Fibroblast of the aortic adventitia (primary cell): Measurements from ENCODE around the gene FGF12. TPM values are rescaled to one million over a fixed set of nuclear protein-coding genes. Genes with fewer than 3 reads are reported as not detected.
"Not testable (repeated sequence)": the region's sequence is repeated elsewhere in the genome, so short reads cannot be mapped to it uniquely, and the experiment has no call there.

Source experiments
- DNase-seq: peaks from one replicate; pipeline ENCODE4 v3.0.0-alpha.2; 2010; ENCODE audit warnings: low read depth
- H3K4me3 ChIP-seq: 2 replicates; pipeline ENCODE4 v1.5.1; 2011; ENCODE audit warnings: low read depth, mild to moderate bottlenecking, control low read depth, low read length, moderate library complexity
- total RNA-seq: library from RNA; depleted of rRNA; stranded (reverse); fragments of >200 nt; gene quantifications from 2 replicates; pipeline ENCODE4 v1.2.3, GENCODE V29; 2012; ENCODE audit warnings: low replicate concordance
- TF ChIP-seq, protein P1 (sequence below): IDR thresholded peaks from 2 replicates; pipeline ENCODE4 v1.5.1; 2011; ENCODE audit warnings: mild to moderate bottlenecking, low read length, control low read depth, inconsistent platforms; ENCODE audit not compliant: insufficient read depth

The FGF12 gene
- total RNA-seq, 1 donor, result 0.36 TPM

DNA sequence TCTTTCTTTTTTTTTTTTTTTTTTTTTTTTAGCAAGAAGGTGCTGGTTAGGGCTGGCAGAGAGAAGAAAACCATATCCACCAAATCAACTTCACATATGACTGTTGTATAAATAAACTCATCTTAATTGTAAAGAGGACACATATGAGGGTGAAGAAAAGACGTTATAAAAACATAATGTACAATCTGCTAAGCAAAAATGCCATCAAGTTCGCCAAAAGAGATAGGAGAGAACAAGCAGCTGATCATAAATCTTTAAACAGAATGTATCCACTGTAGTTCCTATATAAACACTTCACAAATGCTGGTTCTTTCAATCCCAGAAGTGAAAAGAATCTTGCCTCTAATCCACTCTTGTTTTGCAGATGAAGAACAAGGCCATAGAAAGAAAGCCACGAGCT, 9.2 kb downstream of the FGF12 start:
- TF ChIP-seq, protein P1, sequence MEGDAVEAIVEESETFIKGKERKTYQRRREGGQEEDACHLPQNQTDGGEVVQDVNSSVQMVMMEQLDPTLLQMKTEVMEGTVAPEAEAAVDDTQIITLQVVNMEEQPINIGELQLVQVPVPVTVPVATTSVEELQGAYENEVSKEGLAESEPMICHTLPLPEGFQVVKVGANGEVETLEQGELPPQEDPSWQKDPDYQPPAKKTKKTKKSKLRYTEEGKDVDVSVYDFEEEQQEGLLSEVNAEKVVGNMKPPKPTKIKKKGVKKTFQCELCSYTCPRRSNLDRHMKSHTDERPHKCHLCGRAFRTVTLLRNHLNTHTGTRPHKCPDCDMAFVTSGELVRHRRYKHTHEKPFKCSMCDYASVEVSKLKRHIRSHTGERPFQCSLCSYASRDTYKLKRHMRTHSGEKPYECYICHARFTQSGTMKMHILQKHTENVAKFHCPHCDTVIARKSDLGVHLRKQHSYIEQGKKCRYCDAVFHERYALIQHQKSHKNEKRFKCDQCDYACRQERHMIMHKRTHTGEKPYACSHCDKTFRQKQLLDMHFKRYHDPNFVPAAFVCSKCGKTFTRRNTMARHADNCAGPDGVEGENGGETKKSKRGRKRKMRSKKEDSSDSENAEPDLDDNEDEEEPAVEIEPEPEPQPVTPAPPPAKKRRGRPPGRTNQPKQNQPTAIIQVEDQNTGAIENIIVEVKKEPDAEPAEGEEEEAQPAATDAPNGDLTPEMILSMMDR, result no peak
- H3K4me3 ChIP-seq, result no peak overlapping the region
- DNase-seq, result no peak

DNA sequence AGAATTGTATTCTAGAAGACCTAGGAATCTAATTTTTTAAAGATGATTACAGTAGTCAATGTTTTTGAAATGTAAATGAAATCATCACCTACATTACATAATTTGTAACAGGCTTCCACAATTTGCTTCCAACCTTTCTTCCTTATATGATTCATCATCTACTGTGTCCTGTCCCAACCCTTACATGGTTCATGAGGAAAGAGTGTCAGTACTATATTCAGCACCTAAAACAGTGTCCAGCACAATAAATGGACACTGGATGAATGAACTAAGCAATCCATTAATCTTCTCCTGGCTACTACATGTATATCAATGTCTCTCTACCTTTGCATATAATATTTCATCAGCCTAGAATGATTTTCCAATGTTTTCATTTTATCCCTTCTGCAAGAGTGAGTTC, 12.2 kb downstream of the FGF12 start:
- no peak overlapping the region for H3K4me3 ChIP-seq
- DNase-seq, result no peak
- TF ChIP-seq, protein P1, result no peak

DNA sequence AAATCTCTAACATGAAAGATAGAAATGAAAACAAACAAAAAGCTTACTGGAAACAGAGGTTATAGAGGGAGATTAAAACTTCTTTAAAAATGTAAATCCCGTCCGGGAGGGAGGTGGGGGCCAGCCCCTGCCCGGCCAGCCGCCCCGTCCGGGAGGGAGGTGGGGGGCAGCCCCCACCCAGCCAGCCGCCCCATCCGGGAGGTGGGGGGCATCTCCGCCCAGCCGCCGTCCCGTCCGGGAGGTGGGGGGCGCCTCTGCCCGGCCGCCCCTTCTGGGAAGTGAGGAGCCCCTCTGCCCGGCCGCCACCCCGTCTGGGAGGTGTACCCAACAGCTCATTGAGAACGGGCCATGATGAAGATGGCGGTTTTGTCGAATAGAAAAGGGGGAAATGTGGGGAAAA, 16.2 kb downstream of the FGF12 start:
- H3K4me3 ChIP-seq, DNase-seq: not testable (repeated sequence)

DNA sequence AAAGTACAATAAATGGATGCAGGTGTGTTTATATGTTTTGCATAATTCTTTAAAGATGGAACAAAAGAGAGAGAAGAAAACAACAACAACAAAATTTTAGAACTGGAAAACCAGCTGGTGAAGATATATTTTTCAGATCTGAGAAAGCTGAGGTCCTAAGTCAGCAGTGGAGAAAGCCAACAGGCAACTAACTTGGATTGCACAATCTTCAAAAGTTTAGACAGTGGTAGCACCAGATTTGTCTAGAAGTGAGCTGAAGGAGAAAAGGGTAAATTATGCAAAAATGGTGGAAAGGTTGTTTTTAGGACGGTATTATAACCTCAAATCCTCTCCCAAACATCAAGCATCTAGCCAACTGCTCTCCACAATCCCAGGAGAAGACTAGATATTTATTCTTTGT, 17.0 kb downstream of the FGF12 start:
- H3K4me3 ChIP-seq, result no peak overlapping the region
- TF ChIP-seq, protein P1, result no peak
- no peak for DNase-seq

DNA sequence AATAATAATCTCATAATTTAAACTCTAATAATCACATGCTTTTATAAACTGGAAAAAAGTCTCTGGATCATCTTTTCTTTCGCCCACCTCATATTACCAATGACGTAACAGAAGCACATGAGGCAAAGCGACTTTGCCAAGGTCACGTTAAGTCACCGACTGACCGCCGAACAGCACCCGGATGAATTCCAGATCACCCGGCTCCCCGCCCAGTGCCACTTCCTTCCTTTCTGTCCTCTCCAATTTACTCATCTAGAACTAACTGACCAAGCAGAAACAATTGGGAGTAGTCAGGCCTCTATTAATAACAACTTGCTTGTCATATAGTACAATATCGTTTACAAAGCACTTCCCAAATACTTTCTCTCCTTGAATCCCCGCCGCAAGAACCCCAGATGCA, 21.1 kb downstream of the FGF12 start:
- no peak overlapping the region for H3K4me3 ChIP-seq
- no peak for DNase-seq
- TF ChIP-seq, protein P1, result no peak

DNA sequence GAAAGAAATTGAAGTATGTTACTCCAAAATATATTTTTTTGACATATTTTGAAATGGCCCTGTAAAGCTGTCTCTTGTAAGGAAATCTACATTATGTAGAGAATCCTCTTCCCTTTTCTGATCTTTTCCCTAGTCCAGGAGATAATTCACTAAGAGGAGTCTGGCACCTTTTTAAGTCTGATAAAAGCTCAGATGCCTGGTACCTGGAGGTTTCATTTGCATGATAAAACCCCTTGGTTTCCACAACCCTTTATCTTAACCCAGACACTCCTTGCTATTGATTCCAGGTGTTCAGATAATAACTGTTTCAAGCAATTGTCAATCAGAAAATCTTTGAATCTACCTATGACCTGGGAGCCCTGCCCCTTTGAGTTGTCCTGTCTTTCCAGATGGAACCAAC, 26.5 kb downstream of the FGF12 start:
- H3K4me3 ChIP-seq, result no peak overlapping the region
- no peak for DNase-seq
- TF ChIP-seq, protein P1, result no peak

DNA sequence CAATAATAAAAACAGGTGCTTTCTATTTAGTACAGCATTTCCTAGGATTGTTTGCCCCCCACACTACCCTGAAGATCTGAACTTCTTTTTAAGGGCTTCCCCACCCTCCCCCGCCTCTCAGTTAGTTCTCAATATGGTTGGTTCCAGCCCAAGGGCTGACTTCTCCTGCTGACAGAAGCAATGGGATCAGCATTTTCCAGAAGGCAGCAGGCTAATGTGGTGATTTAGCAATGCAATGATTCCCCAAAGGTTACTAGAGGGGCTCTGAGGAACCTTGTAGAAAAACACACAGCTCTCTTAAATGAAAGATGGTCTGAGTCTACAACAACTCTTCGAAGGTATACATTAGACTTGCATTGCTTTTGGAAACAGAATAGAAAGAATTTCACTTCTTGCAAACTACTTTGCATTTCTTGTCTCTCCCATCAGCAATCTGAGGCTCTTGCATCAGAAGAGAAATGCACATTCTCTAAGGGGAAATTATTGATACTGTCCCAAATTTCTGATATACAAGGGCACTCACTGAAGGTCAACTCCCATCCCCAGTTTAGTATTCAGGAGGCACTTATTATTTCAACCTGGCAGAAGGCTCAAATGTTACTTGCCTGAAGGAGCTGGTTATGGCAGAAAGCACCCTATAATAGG, 30.3 kb downstream of the FGF12 start:
- H3K4me3 ChIP-seq, result no peak overlapping the region
- DNase-seq, result no peak
- TF ChIP-seq, protein P1, result no peak
